ENCODE data around the gene LRRC71. TPM values are rescaled to one million over a fixed set of nuclear protein-coding genes. Genes with fewer than 3 reads are reported as not detected.

The LRRC71 gene
- total RNA-seq, 2 donors from 2014 or later = not detected

- intact Hi-C loops (cut with DNase I) = no loop called here
- Histone ChIP-seq H3K9me3 (no peaks in the 10 kb centered on the region), H3K27ac (peak overlapping the region in 2 of 4 donors; percentile 16 to 25), H3K27me3 (peaks cover 0 to 13% of the 10 kb centered on the region in 2 donors), H3K4me3 (no peak overlapping the region), H3K36me3 (replicated peaks in 1 of 2; ENCODE audit: insufficient read depth in 1 of 2, low read depth in 2 of 2) (no peaks in the 10 kb centered on the region), H3K4me1 (peaks cover 8% of the 10 kb centered on the region)
- TF ChIP-seq CTCF (IDR thresholded peaks at IDR 0.05) = no peak
- DNase-seq (no peak), ATAC-seq (no peak)
- 68 to 86% methylated on average over 7 to 14 of the region's 14 CpGs for WGBS, 2 donors
Measured at GRCh38 chr1:156897078-156897825, 23.2 kb upstream of the LRRC71 start.

- intact Hi-C loops (cut with DNase I) = no loop called here
- no peaks in the 10 kb centered on the region for H3K9me3 ChIP-seq
- TF ChIP-seq POLR2A (IDR thresholded peaks at IDR 0.05) = no peak
- TF ChIP-seq CTCF (IDR thresholded peaks at IDR 0.05) = no peak
- WGBS, 2 donors = 39 to 48% methylated on average over 10 to 13 of the region's 13 CpGs
- ATAC-seq (peak; percentile 43), DNase-seq (peak in 1 of 4 donors; percentile 36)
- peaks cover 0 to 7% of the 10 kb centered on the region in 2 donors for H3K27me3 ChIP-seq
- H3K4me3 ChIP-seq = no peak overlapping the region
- H3K4me1 ChIP-seq = no peaks in the 10 kb centered on the region
- H3K27ac ChIP-seq = peak overlapping the region in 2 of 4 donors; percentile 25 to 44
- H3K36me3 ChIP-seq (replicated peaks in 1 of 2; ENCODE audit: insufficient read depth in 1 of 2, low read depth in 2 of 2) = no peaks in the 10 kb centered on the region
Measured at GRCh38 chr1:156898161-156898566, 22.3 kb upstream of the LRRC71 start.

- TF ChIP-seq CTCF (IDR thresholded peaks at IDR 0.05) (no peak), POLR2A (IDR thresholded peaks at IDR 0.05) (no peak)
- intact Hi-C loops (cut with DNase I) = no loop called here
- ATAC-seq (no peak), DNase-seq (no peak)
- H3K27me3 ChIP-seq = no peaks in the 10 kb centered on the region
- H3K36me3 ChIP-seq (replicated peaks in 1 of 2; ENCODE audit: insufficient read depth in 1 of 2, low read depth in 2 of 2) = no peaks in the 10 kb centered on the region
- WGBS, 2 donors = 69 to 74% methylated on average over 12 of the region's 12 CpGs
- no peaks in the 10 kb centered on the region for H3K4me1 ChIP-seq
- no peaks in the 10 kb centered on the region for H3K9me3 ChIP-seq
- H3K4me3 ChIP-seq = no peak overlapping the region
- no peak overlapping the region for H3K27ac ChIP-seq
Measured at GRCh38 chr1:156898971-156899664, 21.3 kb upstream of the LRRC71 start.

GRCh38 chr1:156899956-156900718 lies 20.3 kb upstream of the LRRC71 start:
- ATAC-seq (no peak), DNase-seq (no peak)
- intact Hi-C loops (cut with DNase I) = no loop called here
- no peak overlapping the region for H3K27ac ChIP-seq
- no peaks in the 10 kb centered on the region for H3K36me3 ChIP-seq (replicated peaks in 1 of 2; ENCODE audit: insufficient read depth in 1 of 2, low read depth in 2 of 2)
- H3K4me3 ChIP-seq = no peak overlapping the region
- no peaks in the 10 kb centered on the region for H3K4me1 ChIP-seq
- TF ChIP-seq CTCF (IDR thresholded peaks at IDR 0.05) (no peak), POLR2A (IDR thresholded peaks at IDR 0.05) (no peak)
- no peaks in the 10 kb centered on the region for H3K27me3 ChIP-seq
- 58 to 67% methylated on average over 7 to 12 of the region's 12 CpGs for WGBS, 2 donors
- no peaks in the 10 kb centered on the region for H3K9me3 ChIP-seq

All from body of pancreas (tissue), 4 donors.